Skin epidermis (tissue), 12 donors: ENCODE measurements around the gene KRT12.
A peak's percentile ranks its signal among the peaks of the same experiment; 100 is the strongest.
"Not testable (repeated sequence)": the region's sequence is repeated elsewhere in the genome, so short reads cannot be mapped to it uniquely, and the experiment has no call there.

Source experiments
- H3K27ac ChIP-seq, 21 experiments: fragments of 200-600 bp; sonication (generic) in 11 of 21; one replicate each; pipeline ENCODE4 v1.5.0; 2020; ENCODE audit warnings: mild to moderate bottlenecking in 3 of 21, inconsistent platforms in 2 of 21, moderate library complexity in 2 of 21
- H3K4me3 ChIP-seq, 7 experiments: fragments of 200-600 bp; sonication (generic) in 2 of 7; one replicate each; pipeline ENCODE4 v1.5.0; 2020; ENCODE audit warnings: inconsistent platforms in 2 of 7, mild to moderate bottlenecking in 2 of 7, moderate library complexity in 1 of 7

Gene KRT12

DNA sequence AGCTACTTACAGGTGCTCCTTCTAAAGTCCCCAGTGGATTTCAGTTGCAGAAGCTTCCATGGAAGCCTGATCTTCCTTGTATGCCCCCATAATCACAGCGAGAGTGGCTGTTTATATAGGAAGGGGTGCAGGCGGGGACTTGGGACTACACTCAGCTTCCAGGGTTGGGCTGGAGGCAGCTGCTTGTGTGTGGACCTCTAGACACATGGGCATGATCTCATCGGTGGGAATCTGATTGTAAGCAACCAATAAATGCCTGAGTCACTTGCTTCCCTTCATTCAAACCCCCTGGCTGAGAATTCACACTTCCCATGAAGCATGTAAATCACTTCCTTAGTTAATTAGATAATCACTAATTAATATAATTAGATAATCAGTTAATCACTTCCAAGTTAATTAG is 19.1 kb upstream of the KRT12 start:
- no peak overlapping the region for H3K27ac ChIP-seq
- no peak overlapping the region for H3K4me3 ChIP-seq

DNA sequence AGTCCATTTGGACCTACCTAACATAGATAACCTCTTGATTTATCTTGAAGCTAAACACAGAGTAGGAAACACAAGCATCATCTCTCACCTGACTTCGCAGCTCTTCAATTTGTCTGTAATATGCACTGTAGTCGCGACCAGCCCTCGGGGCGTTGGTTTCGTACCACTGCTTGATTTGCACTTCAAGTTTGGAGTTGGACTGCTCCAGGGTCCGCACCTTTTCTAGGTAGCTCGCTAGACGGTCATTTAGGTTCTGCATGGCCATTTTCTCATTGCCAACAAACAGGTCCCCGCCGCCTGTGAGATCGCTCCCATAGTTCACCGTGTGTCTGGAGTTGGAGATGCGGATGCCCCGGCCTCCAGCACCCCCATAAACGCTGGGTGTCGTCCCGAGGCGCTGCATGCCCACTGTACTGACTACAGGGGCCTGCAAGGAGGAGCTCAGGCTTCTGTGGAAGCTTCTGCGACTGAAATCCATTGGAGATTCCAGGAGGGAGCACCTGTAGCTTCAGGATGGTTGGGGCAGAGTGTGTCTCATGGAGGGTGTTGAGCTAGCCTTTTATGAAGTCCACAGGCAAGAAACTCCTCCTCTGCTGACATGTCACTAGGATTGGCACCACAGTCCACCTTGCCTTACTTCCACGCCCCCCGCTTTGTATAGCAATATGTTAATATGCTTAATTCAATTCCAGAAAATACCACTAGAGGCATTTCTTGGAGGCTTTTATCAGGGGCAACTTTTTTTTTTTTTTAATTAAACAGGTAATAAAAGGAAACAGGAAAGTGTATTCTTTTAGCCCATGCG is 17.9 kb upstream of the KRT12 start, which contains the start of gene KRT20:
TSS of gene KRT20 (minus strand) at position 535 of the 805 bp plus-strand sequence. CDS start at position 478, 57 bp downstream.
- Histone ChIP-seq H3K27ac (no peak within 1 kb of the TSS), H3K4me3 (no peak within 1 kb of the TSS)

DNA sequence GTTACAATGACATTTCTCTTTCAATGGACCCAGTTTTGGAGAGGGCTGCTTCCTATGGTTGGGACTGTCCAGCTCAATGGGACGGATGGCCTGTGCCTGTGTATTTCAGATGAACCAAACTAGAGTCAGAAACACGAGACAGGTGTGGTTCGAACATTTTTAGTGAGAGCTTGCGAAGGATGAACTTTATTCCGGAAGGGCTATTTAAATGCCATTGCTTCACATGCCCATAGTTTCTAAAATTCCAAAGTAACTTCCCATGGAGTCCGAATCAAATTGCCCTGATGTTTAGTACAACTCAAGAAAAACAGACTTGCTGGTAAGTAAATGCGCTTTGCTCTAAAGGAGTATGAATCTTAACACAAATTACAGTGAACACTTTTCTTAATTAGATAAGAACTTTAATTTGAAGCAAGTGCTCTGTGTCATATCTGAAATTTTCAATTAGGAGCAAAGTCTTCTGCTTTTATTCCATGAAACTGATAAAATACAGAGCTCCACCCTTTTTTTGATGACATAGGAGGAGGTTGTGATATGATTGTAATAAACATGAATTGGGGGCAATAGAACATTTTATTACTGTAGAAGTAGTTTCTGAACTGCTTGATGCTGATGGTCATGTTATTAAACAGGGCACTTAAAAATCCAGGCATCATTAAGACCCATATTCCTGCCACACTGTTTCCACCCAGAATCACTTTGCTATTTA is 16.8 kb upstream of the KRT12 start:
- H3K4me3 ChIP-seq, result no peak overlapping the region
- no peak overlapping the region for H3K27ac ChIP-seq

DNA sequence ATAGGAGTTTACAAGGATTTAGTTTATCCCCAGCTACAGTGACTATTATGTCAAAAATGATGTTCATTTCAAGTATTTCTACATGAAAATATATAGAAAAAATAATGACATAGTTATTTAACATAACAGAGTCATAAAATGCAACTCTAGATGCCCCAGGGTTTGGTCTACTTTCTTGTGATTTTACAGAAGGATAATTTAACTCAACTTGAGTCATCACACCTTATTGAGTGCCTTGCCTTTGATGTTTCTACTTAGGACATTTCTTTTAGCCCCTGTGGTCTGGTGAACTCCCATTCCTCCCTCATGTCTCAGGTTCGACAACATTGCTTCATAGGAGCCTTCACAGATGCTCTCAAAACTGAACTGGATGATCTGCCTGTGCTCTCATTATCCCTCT is 16.0 kb upstream of the KRT12 start:
- no peak overlapping the region for H3K4me3 ChIP-seq
- no peak overlapping the region for H3K27ac ChIP-seq

DNA sequence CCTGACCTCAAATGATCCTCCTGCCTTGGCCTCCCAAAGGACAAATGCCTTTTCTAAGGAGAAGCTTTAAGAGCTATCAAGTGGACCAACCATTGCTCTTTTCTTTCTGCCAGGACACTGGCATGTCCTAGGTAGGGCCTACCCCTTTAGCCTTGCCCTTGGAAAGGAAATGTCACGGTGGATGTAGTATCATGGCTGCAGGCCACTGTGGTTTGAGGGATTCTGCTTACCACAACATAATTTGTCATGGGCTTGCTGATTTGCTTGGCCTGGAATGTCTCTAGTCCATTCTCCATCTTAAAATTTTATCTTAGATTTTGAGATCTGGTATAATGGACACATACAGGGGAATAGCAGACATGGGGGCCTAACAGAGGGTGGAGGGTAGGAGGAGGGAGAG is 12.0 kb upstream of the KRT12 start:
- Histone ChIP-seq H3K27ac (no peak overlapping the region), H3K4me3 (no peak overlapping the region)

DNA sequence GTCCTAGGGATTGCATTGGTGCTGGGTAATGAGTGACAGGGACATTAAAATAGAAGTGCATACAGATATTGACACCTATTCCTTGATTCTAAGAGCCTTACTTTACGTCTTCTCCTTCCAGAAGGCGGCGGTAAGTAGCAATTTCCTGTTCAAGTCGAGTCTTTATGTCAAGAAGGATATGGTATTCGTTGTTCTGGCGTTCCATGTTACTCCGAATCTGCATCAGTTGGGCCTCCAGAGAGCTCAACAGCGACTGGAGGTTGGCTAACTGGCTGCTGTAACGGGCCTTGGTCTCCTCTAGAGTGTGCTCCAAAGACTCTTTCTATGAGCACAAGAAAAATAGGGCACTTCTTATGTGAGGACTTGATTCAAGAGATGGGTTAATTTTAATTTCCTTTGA is 11.0 kb upstream of the KRT12 start:
- H3K4me3 ChIP-seq, result no peak overlapping the region
- H3K27ac ChIP-seq, result no peak overlapping the region

DNA sequence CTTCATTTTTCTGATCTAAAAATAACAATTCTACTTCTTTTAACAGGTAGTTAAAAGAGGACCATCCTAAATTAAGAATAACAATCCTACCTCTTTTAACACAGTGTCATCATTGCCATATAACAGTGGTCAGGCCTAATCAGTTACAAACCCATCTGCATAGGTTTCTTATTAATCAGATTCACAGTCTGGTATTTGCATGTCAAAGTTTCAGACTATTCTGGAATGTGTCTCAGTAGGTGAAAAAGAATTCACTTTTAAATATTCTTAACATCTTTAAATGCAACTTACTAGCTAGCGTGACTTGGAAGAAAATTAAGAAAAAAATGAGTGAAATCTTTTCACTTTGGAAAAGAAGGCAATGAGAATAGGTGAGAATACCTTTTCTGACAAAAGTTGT is 6.8 kb upstream of the KRT12 start:
- Histone ChIP-seq H3K4me3 (no peak overlapping the region), H3K27ac (no peak overlapping the region)

DNA sequence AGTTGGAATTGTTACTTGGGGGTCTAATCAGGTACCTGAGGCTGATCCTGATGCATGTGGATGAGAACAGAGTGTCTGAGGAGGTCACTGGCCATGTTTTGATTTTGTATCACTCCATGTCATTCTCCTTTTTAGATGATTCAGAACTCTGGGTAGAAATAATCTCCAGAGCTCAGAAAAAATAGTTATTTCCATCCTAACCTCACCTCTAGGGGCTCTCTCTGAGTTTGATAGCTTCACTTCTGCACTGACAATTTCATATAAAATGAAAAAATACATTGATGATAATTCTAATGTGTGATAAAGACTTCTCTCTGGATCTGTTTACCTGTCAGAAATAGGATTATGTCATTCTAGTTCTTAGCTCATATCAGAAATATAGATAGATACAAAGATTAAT is 6.2 kb upstream of the KRT12 start:
- no peak overlapping the region for H3K27ac ChIP-seq
- H3K4me3 ChIP-seq, result no peak overlapping the region

DNA sequence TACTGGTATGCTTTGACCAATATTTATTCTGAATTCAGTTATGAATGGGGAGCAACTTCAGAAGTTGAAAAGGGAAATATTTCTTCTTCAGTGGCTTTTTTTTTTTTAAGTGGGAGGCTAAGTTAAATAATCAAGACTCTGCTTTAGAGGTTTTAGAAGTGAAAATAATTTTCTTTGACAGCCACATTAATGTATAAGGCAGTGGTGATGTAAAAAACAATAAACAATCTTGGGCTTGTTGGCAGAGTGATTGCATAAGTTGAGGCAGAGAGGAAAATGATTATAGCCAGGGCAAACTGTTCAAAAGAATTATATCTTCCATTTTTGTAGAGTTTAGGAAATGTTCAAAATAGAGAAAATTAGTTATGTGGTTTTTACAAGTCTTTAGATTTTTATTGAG is 5.4 kb upstream of the KRT12 start:
- Histone ChIP-seq H3K27ac (no peak overlapping the region), H3K4me3 (no peak overlapping the region)

DNA sequence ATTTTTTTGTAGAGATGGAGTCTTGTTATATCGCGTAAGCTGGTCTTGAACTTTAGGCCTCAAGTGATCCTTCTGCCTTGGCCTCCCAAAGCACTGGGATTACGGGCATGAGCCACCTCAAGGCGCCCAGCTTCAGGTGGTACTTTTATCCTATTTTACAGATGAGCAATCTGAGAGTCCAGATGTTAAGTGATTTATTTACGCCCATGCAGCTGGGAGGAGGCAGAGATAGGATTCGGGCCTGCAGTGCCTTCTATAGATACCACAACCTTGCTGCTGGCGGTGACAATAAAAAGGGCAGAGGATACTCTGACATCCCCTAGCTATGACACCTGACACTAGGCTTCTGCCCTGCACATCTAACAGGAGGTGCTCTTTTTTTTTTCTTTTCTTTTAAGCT is 4.3 kb upstream of the KRT12 start:
- Histone ChIP-seq H3K4me3 (no peak overlapping the region), H3K27ac (no peak overlapping the region)

DNA sequence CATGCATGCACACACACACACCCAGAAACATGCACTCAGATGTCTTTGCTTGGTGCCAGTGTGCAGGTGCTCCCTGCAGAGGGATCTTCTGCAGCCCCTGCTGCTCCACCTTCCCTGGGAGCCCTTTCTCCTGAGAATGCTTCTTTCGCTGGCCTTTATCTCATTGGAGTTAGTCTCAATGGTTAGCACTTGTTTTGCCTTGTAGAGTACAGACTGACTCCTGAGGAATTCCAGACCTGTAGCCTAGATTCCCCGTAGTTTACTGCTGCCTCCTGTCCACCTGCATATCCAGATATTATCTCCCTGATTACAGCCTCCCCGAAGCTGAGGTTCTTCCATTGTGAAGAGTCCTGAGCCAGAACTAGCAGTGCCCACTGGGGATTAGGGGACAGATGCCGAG is 3.1 kb upstream of the KRT12 start:
- no peak overlapping the region for H3K4me3 ChIP-seq
- H3K27ac ChIP-seq, result no peak overlapping the region

DNA sequence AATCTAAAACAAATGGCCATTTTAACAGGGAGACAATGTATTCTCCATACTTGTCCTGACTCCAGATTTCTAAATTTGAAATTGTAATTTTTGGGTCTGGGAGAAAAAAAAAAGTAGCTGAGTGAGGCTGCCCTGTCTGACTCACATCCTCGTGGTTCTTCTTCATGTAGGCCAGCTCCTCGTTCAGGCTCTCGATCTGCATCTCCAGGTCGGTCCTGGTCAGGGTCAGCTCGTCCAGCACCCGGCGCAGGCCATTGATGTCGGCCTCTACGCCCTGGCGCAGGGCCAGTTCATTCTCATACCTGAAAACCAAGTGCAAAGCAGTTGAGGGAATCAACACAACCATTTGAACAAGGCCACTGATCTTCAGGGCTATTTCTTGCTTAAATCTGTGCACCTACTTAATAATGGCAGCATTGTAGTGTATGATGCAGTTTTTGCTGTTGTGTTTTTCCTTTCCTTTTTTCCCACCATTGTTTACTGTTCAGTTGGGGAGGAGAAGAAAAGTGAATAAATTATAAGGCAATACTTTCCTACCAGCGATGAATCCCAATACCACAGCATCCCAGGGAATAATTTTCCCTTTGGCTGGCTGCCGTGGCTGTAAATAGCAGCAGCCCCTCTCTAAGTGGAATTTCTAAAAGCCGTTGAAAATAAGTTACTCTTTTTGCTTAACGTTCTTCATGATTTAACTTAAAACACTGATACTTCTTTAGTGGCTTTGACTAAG is 2.2 kb downstream of the KRT12 start:
- no peak overlapping the region for H3K27ac ChIP-seq
- H3K4me3 ChIP-seq, result no peak overlapping the region

DNA sequence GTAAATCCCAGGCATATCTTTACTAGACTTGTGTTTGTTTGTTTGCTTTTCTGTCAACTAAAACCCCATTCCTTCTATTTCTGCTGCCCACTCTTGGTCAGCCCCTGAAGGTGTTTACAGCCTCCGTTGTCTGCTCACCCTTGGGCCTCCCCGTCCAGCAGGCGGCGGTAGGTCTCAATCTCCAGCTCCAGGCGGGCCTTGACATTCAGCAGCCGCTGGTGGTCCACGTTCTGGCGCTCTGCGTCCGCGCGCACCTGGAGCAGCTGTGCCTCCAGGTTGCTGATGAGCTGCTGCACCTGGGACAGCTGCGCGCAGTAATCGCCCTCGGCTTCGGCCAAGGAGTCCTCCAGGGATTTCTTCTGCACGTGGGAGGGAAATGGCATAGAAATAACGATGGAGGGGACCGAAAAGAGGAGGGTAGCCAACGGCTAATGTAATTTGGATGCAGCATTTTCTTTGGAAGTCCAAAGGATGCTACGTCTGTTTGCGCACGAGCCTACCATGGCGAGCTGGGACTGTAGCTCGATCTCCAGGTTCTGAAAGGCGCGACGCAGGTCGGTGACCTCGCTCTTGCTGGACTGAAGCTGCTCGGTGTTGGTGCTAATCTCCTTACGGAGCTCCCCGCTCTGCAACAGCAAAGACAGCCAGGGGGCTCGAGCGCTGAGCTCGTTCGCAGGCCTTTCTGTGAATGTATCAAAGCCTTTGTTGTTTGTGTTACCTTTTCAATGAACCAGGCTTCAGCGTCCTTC is 3.9 kb downstream of the KRT12 start:
- H3K4me3 ChIP-seq, result no peak overlapping the region
- no peak overlapping the region for H3K27ac ChIP-seq

DNA sequence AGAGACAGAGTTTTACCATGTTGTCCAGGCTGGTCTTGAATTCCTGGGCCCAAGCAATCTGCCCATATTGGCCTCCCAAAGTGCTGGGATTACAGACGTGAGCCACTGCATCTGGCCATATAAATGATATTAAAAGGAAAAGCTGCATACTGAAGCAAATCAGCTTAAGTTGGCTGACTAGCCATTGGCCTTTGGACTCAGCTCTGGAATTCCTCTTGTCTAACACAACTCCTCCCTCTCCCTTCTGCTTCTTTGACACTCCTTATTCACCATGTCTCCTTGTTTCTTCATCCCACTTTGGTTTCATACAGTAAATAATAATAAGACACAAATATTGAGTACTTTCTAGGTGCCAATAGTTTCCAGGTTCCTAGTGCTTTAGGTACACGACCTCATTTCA is 7.5 kb downstream of the KRT12 start:
- Histone ChIP-seq H3K27ac (no peak overlapping the region), H3K4me3 (no peak overlapping the region)

DNA sequence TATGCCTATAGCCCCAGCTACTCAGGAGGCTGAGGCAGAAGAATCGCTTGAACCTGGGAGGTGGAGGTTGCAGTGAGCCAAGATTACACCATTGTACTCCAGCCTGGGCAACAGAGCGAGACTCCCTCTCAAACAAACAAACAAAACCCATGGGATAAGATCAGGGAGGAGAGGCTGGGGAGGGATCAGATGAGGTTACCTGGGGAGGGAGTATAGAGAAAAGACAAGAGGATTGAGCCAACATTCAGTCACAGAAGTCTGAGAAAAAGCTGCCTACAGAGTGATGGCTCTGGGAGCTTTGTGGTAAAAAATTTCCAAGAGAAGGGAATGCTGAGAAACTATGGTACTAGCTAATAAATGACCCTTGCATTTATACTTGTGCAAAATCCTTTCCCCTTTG is 8.4 kb downstream of the KRT12 start:
- H3K4me3 ChIP-seq, H3K27ac ChIP-seq: not testable (repeated sequence)

DNA sequence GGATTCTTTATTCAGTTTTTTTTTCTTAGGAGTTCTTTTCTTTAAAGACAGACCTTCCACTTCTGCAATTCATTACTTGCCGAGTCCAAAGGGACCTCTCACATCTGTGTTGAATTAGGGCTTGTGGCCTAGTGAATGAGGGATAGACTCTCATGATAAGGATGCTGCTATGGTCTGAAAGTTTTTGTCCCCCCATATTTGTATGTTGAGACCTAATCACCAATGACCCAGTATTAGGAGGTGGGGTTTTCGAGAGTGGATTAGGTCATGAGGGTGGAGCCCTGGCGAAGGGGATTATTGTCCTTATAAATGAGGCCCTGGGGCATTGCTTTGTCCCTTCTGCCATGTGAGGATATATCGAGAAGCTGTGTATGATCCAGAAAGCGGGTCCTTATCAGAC is 9.5 kb downstream of the KRT12 start:
- Histone ChIP-seq H3K4me3 (no peak overlapping the region), H3K27ac (peak overlapping the region in 1 of 21 experiments; percentile 22)

DNA sequence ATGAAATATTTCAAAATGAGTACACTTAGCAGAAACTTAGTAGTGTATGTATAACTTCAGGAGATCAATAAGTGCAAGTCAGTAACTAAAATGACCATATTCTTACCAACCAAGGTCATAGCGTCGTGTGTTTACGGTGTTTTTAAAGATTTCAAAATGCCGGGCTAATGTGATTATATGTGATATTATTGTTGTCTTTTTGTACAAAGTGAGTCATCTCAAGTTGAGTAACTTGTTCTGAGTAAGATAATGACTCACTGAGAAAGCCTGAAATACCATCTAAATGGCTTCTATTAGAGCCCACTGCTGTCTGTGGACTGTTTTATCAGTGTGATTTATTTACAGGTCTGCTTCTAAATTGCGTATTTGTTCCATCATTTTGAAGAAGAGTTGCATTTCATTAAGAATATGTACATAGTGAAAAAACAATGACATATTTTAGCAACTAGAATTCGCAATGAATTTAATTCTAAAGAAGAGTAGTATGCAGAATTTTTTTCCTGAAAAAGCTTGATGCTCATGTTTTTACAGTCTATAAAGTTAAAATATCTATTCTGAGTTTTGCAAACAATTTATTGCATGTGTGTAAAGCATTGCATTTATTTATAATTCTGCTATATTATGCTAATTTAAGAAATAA is 12.7 kb downstream of the KRT12 start:
- no peak overlapping the region for H3K4me3 ChIP-seq
- H3K27ac ChIP-seq, result peak overlapping the region in 4 of 21 experiments; percentile 20 to 53 (median 32)

DNA sequence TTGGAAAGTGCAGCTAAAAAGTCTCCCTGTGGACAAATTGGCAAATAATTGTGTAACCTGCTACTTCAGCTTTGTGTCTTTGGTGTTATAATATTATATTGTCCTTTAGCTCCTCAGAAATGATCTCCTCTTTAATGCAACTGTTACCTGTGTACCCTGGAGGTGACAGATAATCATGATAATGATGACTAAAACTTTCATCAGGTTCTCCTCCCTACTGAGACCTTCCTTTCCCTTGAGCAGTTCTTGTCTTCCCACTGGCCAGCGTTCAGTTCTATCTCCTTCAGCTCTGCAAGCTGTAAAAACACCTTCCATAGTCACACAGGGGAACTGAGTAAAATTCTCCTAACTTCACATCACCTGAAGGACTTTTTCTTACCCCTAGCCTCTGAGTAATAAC is 14.7 kb downstream of the KRT12 start:
- peak overlapping the region in 7 of 21 experiments; percentile 2 to 63 (median 37) for H3K27ac ChIP-seq
- H3K4me3 ChIP-seq, result no peak overlapping the region

DNA sequence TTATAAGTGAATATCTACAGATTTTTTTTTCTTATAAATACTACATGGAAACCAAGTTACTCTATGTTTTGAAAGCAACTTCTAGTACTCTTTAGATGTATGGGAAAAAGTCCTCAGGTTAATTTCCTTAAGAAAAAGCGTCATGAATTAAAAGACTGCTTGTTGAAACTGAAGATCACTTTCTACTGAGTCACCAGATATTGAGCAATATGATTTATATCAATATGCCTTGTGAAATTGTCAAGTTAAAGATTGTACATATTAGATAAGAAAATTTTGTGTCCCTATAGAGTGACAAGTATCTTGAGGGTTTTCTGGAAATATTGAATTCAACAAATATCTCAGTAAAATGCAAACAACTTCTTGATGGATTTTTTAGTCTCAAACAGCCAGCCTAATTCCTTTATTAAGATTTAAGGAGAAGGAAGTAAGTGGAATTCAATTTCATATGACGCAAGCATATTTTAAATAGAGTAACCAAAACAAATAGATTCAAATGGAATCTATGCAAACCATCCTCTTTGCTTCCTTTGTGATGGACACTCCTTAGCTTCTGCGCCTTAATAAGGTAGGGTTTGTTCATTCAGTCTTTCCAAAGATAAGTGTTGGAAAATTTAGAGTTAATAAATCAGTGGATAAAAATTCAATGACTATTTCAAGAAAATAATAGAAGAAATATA is 16.6 kb downstream of the KRT12 start:
- peak overlapping the region in 16 of 21 experiments; percentile 8 to 81 (median 60) for H3K27ac ChIP-seq

More for the DNA sequence above, 16.6 kb downstream of the KRT12 start:
- no peak overlapping the region for H3K4me3 ChIP-seq
